ENCODE data around the gene SRP9.
"Not testable (repeated sequence)": the region's sequence is repeated elsewhere in the genome, so short reads cannot be mapped to it uniquely, and the experiment has no call there.

Gene SRP9

GRCh38 chr1:225776294-225776693 lies 1.3 kb upstream of the SRP9 start:
- DNase-seq (ENCODE audit: low read depth): no peak

- peak; percentile 35 for DNase-seq (ENCODE audit: low read depth)
These were observed 506 bp upstream of the SRP9 start for GRCh38 chr1:225777058-225777582.

- DNase-seq (ENCODE audit: low read depth): no peak
These were observed 677 bp downstream of the SRP9 start for GRCh38 chr1:225778337-225778669.

- DNase-seq (ENCODE audit: low read depth): not testable (repeated sequence)
These were observed 1.5 kb downstream of the SRP9 start for GRCh38 chr1:225779165-225779564.

- no peak for DNase-seq (ENCODE audit: low read depth)
These were observed 2.5 kb downstream of the SRP9 start for GRCh38 chr1:225780134-225780533.

GRCh38 chr1:225780630-225781029 lies 3.0 kb downstream of the SRP9 start:
- DNase-seq (ENCODE audit: low read depth): no peak

GRCh38 chr1:225789142-225789541 lies 11.5 kb downstream of the SRP9 start:
- not testable (repeated sequence) for DNase-seq (ENCODE audit: low read depth)

- no peak for DNase-seq (ENCODE audit: low read depth)
These were observed 17.3 kb downstream of the SRP9 start for GRCh38 chr1:225794954-225795353.

- DNase-seq (ENCODE audit: low read depth): not testable (repeated sequence)
These were observed 18.5 kb downstream of the SRP9 start for GRCh38 chr1:225796097-225796496.

- DNase-seq (ENCODE audit: low read depth): not testable (repeated sequence)
These were observed 23.5 kb downstream of the SRP9 start for GRCh38 chr1:225801146-225801545.

- no peak for DNase-seq (ENCODE audit: low read depth)
These were observed 28.6 kb downstream of the SRP9 start for GRCh38 chr1:225806249-225806648.

GRCh38 chr1:225806736-225807135 lies 29.1 kb downstream of the SRP9 start:
- not testable (repeated sequence) for DNase-seq (ENCODE audit: low read depth)

- no peak for DNase-seq (ENCODE audit: low read depth)
These were observed 30.5 kb downstream of the SRP9 start for GRCh38 chr1:225808136-225808535.

- DNase-seq (ENCODE audit: low read depth): peak; percentile 92
These were observed 32.4 kb downstream of the SRP9 start, which contains the start of gene EPHX1 for GRCh38 chr1:225809842-225810578. EPHX1 (plus strand) TSS chr1:225810124; CDS start chr1:225828730, 18,606 bp downstream.

GRCh38 chr1:225810579-225811538 lies 33.2 kb downstream of the SRP9 start:
- DNase-seq (ENCODE audit: low read depth): not testable (repeated sequence)

- DNase-seq (ENCODE audit: low read depth): peak; percentile 20
These were observed 34.2 kb downstream of the SRP9 start for GRCh38 chr1:225811622-225812487.

GRCh38 chr1:225812488-225813213 lies 35.0 kb downstream of the SRP9 start:
- no peak for DNase-seq (ENCODE audit: low read depth)

GRCh38 chr1:225813214-225813964 lies 35.8 kb downstream of the SRP9 start:
- no peak for DNase-seq (ENCODE audit: low read depth)

- no peak for DNase-seq (ENCODE audit: low read depth)
These were observed 36.8 kb downstream of the SRP9 start for GRCh38 chr1:225814381-225814780.

- not testable (repeated sequence) for DNase-seq (ENCODE audit: low read depth)
These were observed 37.5 kb downstream of the SRP9 start for GRCh38 chr1:225815090-225815489.

All from ELR (cell line).